Brain (organoid and tissue), 1 donor: ENCODE measurements around the gene CD96. TPM values are rescaled to one million over a fixed set of nuclear protein-coding genes. Genes with fewer than 3 reads are reported as not detected.

ENCODE experiments used
- polyA plus RNA-seq: library from polyadenylated mRNA; stranded (reverse); fragments of 350-450 nt; fragmentation: Illumina TruSeq; extraction: RNeasy Lipid Tissue Mini Kit (QIAGEN cat#74804); gene quantifications from one replicate; pipeline ENCODE4 v1.2.3, GENCODE V29; 2015; ENCODE audit warnings: low read depth, low replicate concordance; ENCODE audit not compliant: insufficient read depth

CD96 gene
- polyA plus RNA-seq, 1 donor from 2014 or later, result 0.14 TPM

Other genes with a start within 250 kb of the CD96 start
- gene ZBED2, start 53.1 kb downstream of the CD96 start, polyA plus RNA-seq, result not detected
- gene PLCXD2, start 132.5 kb downstream of the CD96 start, polyA plus RNA-seq, result 3.5 TPM